ACHN (cell line): ENCODE measurements around the gene SHQ1.

ENCODE experiments used
- DNase-seq: peaks from one replicate; pipeline ENCODE4 v3.0.0-alpha.2; 2015
- in situ Hi-C: cut with HindIII; loops from 2 replicates; pipeline ENCODE4 v1.10.0; 2017; ENCODE audit warnings: low sequenced_read_pairs, low pct_ligation_motif_present, low pct_unique_long_range_greater_than_20kb

SHQ1 gene

GRCh38 chr3:72847751-72848702 lies at the start of gene SHQ1:
Gene SHQ1 (minus strand): TSS chr3:72848445. CDS start chr3:72848340, 105 bp downstream.
- in situ Hi-C loops: no loop called here
- DNase-seq: peak; percentile 92

GRCh38 chr3:72897758-72898007 lies 49.4 kb upstream of the SHQ1 start:
- no peak for DNase-seq
- in situ Hi-C loops: no loop called here

- in situ Hi-C loops: no loop called here
- no peak for DNase-seq
These were observed 48.9 kb upstream of the SHQ1 start for GRCh38 chr3:72896996-72897757.

- in situ Hi-C loops: no loop called here
- no peak for DNase-seq
These were observed 46.8 kb upstream of the SHQ1 start for GRCh38 chr3:72894976-72895552.

GRCh38 chr3:72892870-72893269 lies 44.6 kb upstream of the SHQ1 start:
- in situ Hi-C loops: no loop called here
- peak; percentile 24 for DNase-seq

- no peak for DNase-seq
- in situ Hi-C loops: no loop called here
These were observed 44.0 kb upstream of the SHQ1 start for GRCh38 chr3:72892081-72892775.

- in situ Hi-C loops: no loop called here
- peak; percentile 80 for DNase-seq
These were observed 43.0 kb upstream of the SHQ1 start for GRCh38 chr3:72891053-72891855.

- no peak for DNase-seq
- in situ Hi-C loops: no loop called here
These were observed 42.1 kb upstream of the SHQ1 start for GRCh38 chr3:72890166-72890925.

GRCh38 chr3:72889310-72890165 lies 41.3 kb upstream of the SHQ1 start:
- in situ Hi-C loops: no loop called here
- no peak for DNase-seq

GRCh38 chr3:72888546-72889309 lies 40.5 kb upstream of the SHQ1 start:
- in situ Hi-C loops: no loop called here
- peak; percentile 1 for DNase-seq

- DNase-seq: peak; percentile 58
- in situ Hi-C loops: no loop called here
These were observed 39.7 kb upstream of the SHQ1 start, which contains the start of gene GXYLT2 for GRCh38 chr3:72887705-72888545. Gene GXYLT2 (plus strand): TSS chr3:72888046. CDS start chr3:72888234, 188 bp downstream.

- in situ Hi-C loops: no loop called here
- DNase-seq: peak; percentile 14
These were observed 39.1 kb upstream of the SHQ1 start for GRCh38 chr3:72887343-72887704.

GRCh38 chr3:72872183-72872582 lies 23.9 kb upstream of the SHQ1 start:
- DNase-seq: no peak
- in situ Hi-C loops: no loop called here

- in situ Hi-C loops: no loop called here
- no peak for DNase-seq
These were observed 14.3 kb upstream of the SHQ1 start for GRCh38 chr3:72862314-72863090.
